Measurements from ENCODE around the gene LRPPRC.
A peak's percentile ranks its signal among the peaks of the same experiment; 100 is the strongest.
"Not testable (repeated sequence)": the region's sequence is repeated elsewhere in the genome, so short reads cannot be mapped to it uniquely, and the experiment has no call there.

LRPPRC gene

DNA sequence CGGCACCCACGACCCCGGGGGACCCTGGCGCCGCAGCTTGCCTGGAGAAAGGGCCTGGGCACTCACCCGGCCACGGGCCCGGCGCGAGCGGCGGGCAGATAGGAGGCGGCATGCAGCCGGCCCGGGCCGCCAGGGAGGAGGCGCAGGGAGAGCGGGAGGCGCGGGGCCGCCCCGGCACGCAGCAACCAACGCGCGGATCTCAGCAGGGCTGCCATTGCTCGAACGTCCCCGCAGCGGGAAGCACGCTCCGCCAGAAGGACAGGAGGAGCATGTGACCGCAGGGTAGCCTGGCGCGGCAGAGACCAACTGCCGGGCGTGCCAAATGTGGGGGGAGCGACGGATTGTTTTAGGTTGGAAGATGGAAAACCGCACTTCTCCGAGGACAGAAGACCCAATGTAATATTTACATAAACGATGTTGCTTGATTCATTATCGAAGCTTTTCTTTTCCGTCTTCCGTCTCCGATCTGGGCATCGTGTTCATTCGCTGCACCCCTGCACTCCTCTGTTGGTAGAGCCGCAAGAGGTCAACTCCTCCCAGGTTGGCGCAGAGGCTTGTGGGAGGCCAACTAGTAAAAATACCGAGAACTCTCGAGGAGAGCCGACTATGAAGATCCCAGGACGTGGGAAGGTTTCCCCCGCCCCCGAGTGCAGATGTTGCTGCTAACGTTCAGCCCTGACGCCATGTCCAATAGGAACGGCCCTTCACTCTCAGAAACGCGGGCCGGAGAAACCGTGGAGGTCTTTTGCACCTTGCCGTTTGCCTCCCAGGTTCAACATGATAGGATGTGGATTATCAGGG is at the start of gene LRPPRC:
Gene LRPPRC, minus strand, starts transcription at position 257 of the 801 bp plus-strand sequence. Its CDS starts 42 bp downstream, at position 215.
- DNase-seq = peak; percentile 97

DNA sequence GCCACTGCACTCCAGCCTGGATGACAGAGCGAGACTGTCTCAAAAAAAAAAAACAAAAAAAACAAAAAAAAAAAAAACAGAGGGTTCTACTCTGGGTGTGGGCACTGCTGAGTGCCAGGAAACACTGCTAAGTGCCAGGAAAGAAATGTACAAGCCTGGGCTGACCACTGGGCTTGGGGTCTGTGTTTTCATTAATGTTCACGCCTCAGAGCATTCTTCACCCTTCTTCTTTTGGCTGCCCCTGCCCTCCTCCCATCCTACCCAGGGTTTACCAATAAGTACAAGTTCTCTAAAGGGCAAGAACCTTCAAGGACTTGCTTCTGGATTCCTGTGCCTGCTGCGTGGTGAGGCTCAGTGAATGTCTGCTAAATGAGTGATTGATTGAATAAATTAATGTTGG is 49.3 kb upstream of the LRPPRC start:
- no peak for DNase-seq

DNA sequence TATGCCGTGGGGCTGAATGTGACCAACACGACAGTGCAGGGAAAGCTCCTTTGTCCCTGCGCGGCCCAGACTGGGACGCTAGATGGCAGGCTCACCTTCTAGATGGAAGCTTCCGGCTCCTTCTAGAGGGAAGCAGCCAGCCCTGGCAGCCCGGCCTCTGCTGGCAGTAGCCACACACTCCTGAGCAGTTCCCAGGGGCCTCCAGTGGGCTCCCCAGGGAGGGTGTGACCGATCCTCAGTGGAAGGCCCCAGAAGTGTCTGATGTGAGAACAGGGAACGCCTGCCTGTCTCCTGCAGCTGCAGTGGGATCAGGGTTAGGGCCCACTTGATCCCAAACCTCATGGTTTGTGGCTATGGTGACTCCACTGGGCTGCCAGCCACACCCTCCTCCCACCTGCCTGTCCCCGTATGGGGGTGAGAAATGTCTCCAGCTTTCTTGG is 48.5 kb upstream of the LRPPRC start:
- DNase-seq = peak; percentile 86

DNA sequence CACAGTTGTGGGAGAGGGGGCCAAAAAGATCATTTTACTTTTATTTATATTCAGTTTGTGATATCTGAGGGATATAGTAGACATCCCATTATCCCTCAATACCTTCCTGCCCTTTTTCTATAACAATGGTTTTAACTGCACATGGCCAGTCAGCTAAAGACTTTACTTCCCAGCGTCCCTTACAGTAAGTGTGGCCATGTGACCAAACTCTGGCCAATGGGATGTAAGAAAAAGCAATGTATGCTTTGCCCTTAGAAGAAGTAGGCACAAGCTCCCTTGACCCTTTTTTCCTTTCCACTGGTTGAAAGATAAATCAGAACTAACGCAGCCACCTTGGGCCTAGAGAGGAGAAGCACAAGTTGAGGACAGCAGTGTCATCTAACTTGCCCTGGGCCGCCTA is 44.6 kb upstream of the LRPPRC start:
- DNase-seq = no peak

DNA sequence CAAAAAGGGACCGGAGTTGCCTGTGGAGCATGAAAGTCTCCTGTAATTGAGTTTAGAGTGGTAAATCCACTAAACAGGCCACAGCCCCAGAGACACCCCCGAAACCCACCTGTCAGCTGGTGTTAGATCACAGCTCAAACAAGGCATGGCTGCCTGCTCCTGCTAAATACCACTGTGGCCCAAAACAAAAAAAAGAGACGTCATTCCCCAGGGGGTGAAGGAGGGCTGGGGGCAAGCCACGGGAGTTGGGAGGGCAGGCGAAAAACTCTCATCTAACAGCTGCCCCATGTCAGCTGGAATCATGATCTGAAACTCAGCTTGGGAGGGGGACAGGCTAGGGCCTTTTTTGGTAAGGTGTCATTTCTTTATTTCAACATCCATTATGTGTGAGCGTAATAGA is 42.5 kb upstream of the LRPPRC start:
- DNase-seq = no peak

DNA sequence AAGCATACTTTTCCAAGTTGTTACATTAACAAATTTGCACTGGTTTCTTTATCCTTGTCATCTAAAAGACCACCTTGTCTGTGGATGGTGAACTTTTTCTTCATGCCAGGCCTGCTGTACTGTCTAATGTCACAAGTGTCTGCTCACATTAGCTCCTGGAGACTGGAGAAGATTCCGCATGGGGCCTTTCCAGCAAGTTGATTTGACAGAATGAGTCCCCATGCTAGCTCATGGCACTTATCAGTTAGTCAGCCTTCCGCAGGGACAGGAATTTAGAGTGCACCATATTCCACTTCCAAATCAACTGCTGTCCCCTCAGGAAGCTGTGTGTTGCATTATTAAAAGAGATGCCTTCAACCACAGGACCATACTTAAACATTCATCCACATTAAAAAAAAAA is 41.4 kb upstream of the LRPPRC start:
- DNase-seq = no peak

DNA sequence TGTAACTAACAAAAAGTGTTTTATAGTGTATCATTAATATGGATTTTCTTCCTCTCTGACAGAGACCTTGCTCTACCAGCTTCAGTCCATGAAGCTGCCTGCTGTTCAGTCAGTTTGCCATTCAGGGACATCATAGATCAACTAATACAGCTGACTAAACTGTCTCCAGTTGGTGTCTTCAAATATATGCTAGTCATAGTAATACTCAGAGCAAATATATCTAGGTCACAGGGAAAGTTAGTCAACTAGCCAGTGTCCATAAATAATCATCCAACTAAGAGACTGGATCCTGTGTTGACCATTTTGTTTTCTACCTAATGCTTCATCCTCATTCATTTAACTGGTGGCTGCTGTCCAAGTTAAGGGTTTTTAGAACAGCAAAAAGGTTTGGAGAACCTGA is 38.2 kb upstream of the LRPPRC start:
- DNase-seq = no peak

DNA sequence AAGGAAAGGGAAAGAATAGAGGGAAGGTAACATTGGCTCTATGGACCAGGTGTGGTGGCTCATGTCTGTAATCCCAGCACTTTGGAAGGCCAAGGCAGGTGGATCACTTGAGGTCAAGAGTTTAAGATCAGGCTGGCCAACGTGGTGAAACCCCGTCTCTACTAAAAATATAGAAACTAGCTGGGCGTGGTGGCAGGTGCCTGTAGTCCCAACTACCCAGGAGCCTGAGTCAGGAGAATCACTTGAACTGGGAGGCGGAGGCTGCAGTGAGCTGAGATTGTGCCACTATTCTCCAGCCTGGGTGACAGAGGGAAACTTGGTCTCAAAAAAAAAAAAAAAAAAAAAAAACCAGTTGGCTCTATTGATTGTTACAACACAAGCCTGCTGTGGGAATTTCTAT is 31.3 kb upstream of the LRPPRC start:
- DNase-seq = not testable (repeated sequence)

DNA sequence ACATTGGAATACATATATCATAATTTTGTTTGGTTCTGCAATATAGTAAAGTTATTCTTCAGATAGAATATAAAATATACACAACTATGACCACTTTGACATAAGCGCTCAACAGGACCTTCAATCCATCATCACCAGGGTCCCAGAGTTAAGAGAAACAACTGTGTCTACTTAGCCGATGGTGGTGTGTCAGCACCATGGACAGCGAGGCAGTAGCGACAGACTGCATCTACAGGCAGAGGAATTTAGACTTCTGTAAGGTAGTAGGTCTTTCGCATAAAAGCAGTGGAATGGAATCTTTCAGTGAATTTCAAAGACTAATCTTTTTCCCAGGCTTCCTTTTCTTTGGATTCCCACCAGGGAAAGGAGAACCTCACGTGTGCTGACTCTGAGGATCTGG is 20.5 kb upstream of the LRPPRC start:
- no peak for DNase-seq

DNA sequence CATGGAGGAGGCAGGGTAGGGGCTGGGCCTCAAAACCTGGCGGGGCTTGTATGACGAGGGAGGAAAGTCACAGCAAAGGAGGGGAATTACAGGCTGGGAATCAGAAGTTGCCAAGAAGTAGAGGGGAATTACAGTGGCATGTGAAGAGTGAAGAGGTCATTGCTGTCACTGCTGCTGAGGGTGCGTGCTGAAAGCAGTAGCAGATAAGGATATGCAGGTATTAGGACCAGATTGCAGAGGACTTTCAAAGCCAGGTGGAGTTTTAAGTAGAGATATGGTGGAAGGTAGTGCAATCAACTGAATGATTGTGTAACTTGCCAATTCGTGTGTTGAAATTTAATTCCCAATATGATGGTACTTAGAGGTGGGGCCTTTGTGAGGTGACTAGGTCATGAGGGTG is 19.4 kb upstream of the LRPPRC start:
- DNase-seq = no peak

DNA sequence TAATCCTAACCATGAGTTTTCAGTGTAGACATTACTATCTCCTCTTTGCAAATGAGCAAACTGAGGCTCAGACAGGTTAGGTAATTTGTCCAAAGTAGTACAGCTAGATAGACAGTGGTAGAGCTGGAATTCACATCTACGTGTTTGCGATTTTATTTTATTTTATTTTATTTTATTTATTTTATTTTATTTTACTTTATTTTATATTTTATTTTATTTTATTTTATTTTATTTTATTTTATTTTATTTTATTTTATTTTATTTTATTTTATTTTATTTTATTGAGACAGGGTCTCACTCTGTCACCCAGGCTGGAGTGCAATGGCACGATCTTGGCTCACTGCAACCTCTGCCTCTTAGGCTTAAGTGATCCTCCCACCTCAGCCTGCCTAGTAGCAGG is 17.4 kb upstream of the LRPPRC start:
- DNase-seq = not testable (repeated sequence)

DNA sequence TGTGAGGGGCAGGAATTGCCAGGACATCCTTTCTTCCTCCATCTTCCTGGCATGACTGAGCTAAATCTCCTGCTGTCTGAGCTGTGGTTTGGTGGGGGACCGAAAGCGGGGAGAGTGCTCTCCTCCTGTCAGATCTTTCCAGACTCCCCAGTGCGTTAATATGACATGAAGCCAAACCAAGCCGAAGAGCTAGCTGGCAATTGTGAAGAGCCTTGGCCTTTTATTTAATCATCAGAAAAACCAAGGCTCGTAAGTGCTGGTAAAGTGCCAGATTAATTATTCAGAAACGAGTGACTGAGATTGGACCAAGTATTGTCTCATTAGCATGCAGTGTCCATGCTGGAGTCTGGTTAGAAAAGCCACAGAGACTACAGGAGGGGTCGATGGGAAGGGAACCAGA is 14.5 kb upstream of the LRPPRC start:
- no peak for DNase-seq

DNA sequence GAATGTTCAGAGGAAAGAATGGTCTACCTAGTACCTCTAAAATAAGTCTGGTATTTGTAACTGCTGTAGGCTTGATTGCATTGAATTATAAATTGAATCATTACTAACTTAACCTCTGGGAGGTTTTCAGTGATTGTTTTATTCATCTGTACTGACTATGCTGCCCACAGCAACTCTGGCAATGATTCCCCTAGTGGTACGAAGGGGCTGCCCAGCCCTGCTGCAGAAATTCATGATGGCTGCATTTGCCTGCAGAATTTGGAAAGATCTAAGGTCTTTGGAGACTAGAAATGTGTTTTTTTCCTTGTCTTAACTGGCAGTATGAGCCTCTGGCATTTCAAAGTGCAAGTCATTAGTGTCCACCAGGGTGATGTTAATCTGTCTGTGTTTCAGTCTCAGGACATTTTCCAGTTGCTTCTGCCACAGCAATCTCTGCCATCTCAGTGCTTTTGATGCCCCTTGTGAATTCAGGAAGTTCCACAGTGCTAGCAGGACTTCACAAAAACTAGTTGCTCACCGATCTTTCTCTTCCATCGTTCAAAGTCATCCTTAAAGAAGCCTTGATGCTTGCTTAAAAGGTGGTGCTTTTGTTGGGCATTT is 13.4 kb upstream of the LRPPRC start:
- DNase-seq = no peak

DNA sequence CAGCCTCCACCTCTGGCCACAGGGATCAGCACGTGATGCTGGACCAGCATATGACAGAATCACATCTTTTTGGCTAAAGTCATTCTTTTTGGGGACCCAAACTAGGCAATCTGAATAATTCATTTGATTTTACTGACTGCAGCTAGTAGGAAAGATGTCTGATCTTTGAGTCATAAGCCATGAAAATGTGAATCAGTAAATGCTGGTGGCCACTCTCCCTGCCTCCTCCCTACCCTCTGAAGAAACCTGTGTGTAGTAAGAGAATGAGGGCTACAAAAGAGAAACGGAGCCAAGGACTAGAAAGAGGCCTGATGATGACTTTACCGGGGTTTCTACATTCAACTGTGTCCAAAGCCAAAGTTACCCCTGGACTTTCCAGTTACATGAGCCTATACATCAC is 10.1 kb upstream of the LRPPRC start:
- DNase-seq = no peak

DNA sequence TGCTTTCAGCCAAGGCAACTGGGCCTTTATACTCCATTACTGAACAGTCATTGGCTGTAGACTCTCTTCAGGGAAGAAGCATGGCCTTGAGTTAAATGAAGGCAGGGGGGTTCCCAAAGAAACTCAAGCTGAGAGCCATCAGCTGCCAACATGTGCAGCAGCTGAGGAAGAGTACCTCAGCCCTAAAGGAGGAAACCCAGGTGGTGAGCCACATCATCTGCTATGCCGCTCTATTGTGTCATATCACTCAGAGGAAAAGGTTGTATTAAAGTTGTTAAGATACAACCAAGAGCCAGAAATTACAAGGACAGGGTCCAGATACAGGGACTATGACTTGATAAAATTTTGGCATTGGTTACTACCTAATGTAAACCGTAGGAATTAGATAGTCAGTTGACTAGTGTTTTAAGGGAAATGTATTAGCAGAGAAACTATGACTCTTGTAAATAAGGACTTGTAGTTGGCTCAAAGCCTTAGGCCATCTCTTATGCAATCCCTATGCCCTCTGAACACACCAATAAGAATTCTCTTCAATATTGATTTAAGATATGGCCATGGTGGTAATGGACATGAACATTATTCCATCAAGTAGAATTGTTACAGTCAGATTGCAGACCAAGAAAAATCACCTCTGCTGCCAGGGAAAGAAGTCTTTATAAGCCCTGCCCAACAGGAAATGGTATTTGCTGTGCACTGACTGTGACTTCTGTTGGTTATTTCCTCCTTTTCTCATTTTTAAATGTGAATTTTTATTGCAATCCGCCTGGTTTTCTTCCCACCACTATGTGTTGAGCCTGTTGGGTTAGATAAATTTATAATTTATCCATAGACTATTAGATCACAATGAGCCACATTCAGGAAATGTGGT is 9.2 kb upstream of the LRPPRC start:
- no peak for DNase-seq

DNA sequence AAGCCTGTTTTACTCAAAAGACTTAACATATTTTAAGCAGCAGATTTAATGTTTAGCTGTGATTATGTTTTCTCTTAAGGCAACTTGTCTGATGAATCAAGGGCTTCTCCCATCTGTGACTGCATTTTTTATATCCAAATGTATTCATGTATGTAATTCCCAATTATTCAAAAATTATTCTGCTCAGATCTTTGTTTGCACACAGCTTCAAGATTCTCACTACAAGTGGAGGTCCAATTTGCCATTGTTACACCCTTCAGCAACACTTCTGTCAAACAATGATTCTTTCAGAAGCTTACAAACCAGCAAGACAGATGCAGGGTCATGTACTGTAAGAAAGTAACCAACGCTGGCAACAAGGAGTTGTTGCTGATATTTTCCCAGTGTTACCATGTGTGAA is 5.9 kb upstream of the LRPPRC start:
- no peak for DNase-seq

DNA sequence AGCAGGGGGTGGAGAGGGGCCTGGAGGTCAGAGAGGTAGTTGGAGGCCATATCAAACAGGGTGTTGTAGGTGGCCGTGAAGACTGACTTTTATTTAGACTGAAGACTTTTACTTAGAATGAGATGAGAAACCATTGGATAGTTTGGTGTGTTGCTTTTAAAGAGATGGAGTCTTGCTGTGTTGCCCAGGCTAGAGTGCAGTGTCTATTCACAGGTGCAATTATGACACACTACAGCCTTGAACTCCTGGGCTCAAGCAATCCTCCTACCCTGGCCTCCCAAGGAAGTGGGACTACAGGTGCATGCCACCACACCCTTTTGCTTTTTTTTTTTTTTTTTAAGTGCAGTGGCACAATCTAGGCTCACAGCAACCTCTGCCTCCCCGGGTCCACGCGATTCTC is 2.5 kb upstream of the LRPPRC start:
- DNase-seq = no peak

DNA sequence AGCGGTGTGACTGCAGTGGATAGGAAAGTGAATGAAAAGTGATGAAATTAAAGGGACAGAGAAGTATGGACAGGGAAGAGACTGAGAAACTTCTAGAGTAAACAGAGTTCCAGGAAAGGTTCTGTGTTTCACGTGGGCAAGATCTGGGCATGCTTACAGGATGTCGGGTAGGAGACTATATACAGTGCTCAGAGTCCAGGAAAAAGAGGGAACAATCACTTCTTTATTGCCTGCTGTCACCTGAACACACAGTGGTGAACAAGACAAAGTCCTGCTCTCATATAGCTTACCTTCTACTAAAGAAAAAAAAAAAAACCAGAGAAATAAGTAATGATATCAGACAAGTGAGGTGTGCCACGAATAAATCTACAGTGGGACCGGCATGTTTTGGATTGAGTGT is 2.4 kb downstream of the LRPPRC start:
- DNase-seq = no peak

DNA sequence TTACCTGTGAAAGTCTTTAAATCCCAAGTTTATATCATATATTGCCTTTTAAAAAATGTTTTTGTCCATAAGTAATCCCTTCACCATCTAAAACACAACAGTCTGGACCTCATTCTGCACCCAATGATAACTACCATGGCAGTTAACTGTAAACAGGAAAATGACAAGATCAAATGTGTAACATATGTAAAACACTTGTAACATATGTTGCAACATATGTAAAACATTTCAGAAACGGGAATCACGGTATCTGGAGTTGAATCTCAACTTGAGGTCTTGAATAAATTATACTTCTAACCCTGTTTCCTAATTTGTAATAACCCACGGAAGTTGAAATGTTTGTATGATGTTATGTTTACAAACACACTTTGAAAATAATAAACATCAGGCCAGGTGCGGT is 6.2 kb downstream of the LRPPRC start:
- DNase-seq = no peak

DNA sequence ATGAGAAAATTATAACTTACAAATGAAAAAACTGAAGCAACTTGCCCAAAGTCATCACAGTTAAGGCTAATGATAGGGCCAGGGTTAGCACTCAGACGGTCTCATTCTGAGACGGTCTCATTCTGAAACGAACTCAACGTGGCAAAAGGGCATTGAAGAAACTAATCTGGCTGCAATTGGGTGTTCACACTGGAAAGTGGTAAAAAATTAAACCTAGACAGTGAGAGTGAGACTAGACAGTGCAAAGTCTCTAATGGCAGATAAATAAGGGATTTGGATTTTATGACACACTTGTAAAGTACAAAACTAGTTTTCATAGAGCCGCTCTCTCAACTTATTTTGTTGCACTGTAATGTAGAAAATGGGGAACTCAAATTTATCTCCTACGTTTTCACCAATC is 9.2 kb downstream of the LRPPRC start:
- DNase-seq = no peak

DNA sequence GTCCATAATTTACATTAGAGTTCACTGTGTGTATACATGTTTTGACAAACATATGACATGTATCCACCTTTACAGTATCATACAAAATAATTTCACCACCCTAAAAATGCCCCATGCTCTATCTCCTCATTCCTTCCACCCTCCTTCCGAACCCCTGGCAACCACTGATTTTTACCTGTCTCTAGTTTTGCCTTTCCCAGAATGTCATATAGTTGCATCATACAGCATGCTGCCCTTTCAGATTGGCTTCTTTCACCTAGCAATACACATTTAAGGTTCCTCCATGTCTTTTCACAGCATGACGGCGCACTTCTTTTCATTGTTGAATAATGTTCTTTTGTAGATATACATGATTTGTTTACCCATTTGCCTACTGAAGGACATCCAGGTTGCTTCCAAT is 10.4 kb downstream of the LRPPRC start:
- DNase-seq = no peak

DNA sequence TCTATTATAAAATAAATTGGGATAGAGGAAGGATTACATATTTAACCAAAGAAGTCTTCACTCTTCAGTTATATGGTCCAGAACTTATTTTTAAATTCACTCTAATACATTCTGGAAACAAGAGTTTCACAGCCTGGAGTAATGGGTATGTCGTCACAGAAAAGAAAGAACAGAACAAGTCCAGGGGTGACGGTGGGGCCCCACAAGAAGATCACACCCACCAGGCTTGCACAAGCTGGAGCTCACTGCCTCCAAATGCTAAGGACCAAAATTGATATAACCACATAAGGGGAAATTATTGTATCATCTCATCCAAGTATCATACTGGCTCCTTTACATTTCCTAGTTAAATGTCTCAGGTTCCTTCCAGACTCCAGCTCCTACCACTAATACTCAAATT is 11.3 kb downstream of the LRPPRC start:
- DNase-seq = no peak

DNA sequence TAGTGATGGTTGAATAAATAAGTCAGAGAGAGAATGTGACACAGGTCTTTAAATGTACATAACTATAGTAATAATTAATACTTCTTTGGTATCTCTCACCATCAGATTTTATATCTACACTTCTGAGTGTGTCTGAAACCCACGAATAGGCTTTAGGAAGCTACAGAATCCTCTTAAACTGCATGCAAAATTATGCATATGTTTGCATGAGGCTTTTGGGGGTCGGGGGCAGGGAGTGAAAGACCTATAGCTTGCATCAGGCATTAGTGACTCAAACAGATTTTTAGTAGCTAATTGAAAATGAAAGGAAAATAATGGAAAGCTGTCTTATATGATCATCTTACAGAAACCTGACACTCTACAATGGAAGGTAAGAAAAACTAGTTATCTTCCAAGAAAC is 14.9 kb downstream of the LRPPRC start:
- no peak for DNase-seq

Data from NCI-H1694 treated with DMSO at 0.1 percent for 48 hours (cell line).